Muscle layer of duodenum (tissue), 2 donors: ENCODE data around the gene PLEKHA7.

Experiments used
- H3K27ac ChIP-seq: one replicate; pipeline ENCODE4 v1.7.0; 2013; ENCODE audit warnings: mild to moderate bottlenecking, low read length
- H3K27me3 ChIP-seq: one replicate; pipeline ENCODE4 v1.7.0; 2013; ENCODE audit warnings: low read depth, mild to moderate bottlenecking, control low read depth, low read length
- H3K36me3 ChIP-seq, 2 donors: one replicate each; pipeline ENCODE4 v1.7.0; 2013; ENCODE audit warnings: low read length in 2 of 2, control low read depth in 1 of 2, mild to moderate bottlenecking in 1 of 2; ENCODE audit not compliant: insufficient read depth in 2 of 2, control insufficient read depth in 1 of 2
- H3K4me1 ChIP-seq, 2 donors: one replicate each; pipeline ENCODE4 v1.7.0; 2013; ENCODE audit warnings: low read length in 2 of 2, mild to moderate bottlenecking in 2 of 2, control low read depth in 1 of 2, moderate library complexity in 1 of 2; ENCODE audit not compliant: insufficient read depth in 2 of 2, control insufficient read depth in 1 of 2
- H3K4me3 ChIP-seq, 2 donors: one replicate each; pipeline ENCODE4 v1.7.0; 2013; ENCODE audit warnings: low read length in 2 of 2, low read depth in 1 of 2, mild to moderate bottlenecking in 1 of 2
- H3K9me3 ChIP-seq, 2 donors: one replicate each; pipeline ENCODE4 v1.7.0; 2013; ENCODE audit warnings: low read length in 2 of 2, control low read depth in 1 of 2, mild to moderate bottlenecking in 1 of 2; ENCODE audit not compliant: control insufficient read depth in 1 of 2
- donor health status: healthy.

The PLEKHA7 gene

GRCh38 chr11:16853859-16854258 lies 160.4 kb downstream of the PLEKHA7 start:
- Histone ChIP-seq H3K27me3 (no peaks in the 10 kb centered on the region), H3K4me1 (no peaks in the 10 kb centered on the region), H3K27ac (no peak overlapping the region), H3K4me3 (no peak overlapping the region), H3K36me3 (peaks cover 12% of the 10 kb centered on the region in 2 donors), H3K9me3 (no peaks in the 10 kb centered on the region)

- H3K27ac ChIP-seq = no peak overlapping the region
- no peaks in the 10 kb centered on the region for H3K9me3 ChIP-seq
- no peaks in the 10 kb centered on the region for H3K27me3 ChIP-seq
- H3K4me1 ChIP-seq = no peaks in the 10 kb centered on the region
- H3K36me3 ChIP-seq = peaks cover 12% of the 10 kb centered on the region in 2 donors
- H3K4me3 ChIP-seq = no peak overlapping the region
Measured at GRCh38 chr11:16853266-16853665, 160.9 kb downstream of the PLEKHA7 start.

GRCh38 chr11:16846305-16846704 lies 167.9 kb downstream of the PLEKHA7 start:
- H3K36me3 ChIP-seq = peaks cover 11 to 21% of the 10 kb centered on the region in 2 donors
- no peak overlapping the region for H3K4me3 ChIP-seq
- H3K9me3 ChIP-seq = no peaks in the 10 kb centered on the region
- H3K27me3 ChIP-seq = no peaks in the 10 kb centered on the region
- no peaks in the 10 kb centered on the region for H3K4me1 ChIP-seq
- H3K27ac ChIP-seq = no peak overlapping the region

- no peaks in the 10 kb centered on the region for H3K9me3 ChIP-seq
- H3K27ac ChIP-seq = no peak overlapping the region
- H3K4me3 ChIP-seq = no peak overlapping the region
- peaks cover 13% of the 10 kb centered on the region in 2 donors for H3K36me3 ChIP-seq
- H3K27me3 ChIP-seq = no peaks in the 10 kb centered on the region
- H3K4me1 ChIP-seq = no peaks in the 10 kb centered on the region
Measured at GRCh38 chr11:16844268-16844771, 169.9 kb downstream of the PLEKHA7 start.

GRCh38 chr11:16843294-16843693 lies 170.9 kb downstream of the PLEKHA7 start:
- H3K4me1 ChIP-seq = no peaks in the 10 kb centered on the region
- H3K36me3 ChIP-seq = peaks cover 13% of the 10 kb centered on the region in 2 donors
- H3K27ac ChIP-seq = no peak overlapping the region
- no peaks in the 10 kb centered on the region for H3K9me3 ChIP-seq
- no peaks in the 10 kb centered on the region for H3K27me3 ChIP-seq
- no peak overlapping the region for H3K4me3 ChIP-seq

- H3K27me3 ChIP-seq = no peaks in the 10 kb centered on the region
- H3K4me3 ChIP-seq = no peak overlapping the region
- H3K36me3 ChIP-seq = peaks cover 13% of the 10 kb centered on the region in 2 donors
- H3K4me1 ChIP-seq = no peaks in the 10 kb centered on the region
- H3K9me3 ChIP-seq = no peaks in the 10 kb centered on the region
- H3K27ac ChIP-seq = no peak overlapping the region
Measured at GRCh38 chr11:16841984-16842383, 172.2 kb downstream of the PLEKHA7 start.

- Histone ChIP-seq H3K27me3 (no peaks in the 10 kb centered on the region), H3K27ac (no peak overlapping the region), H3K36me3 (peaks cover 13% of the 10 kb centered on the region in 2 donors), H3K4me1 (no peaks in the 10 kb centered on the region), H3K4me3 (no peak overlapping the region), H3K9me3 (no peaks in the 10 kb centered on the region)
Measured at GRCh38 chr11:16841481-16841880, 172.7 kb downstream of the PLEKHA7 start.

GRCh38 chr11:16840951-16841350 lies 173.3 kb downstream of the PLEKHA7 start:
- Histone ChIP-seq H3K4me3 (no peak overlapping the region), H3K27ac (no peak overlapping the region), H3K27me3 (no peaks in the 10 kb centered on the region), H3K36me3 (peaks cover 13% of the 10 kb centered on the region in 2 donors), H3K9me3 (no peaks in the 10 kb centered on the region), H3K4me1 (no peaks in the 10 kb centered on the region)

- H3K4me3 ChIP-seq = no peak overlapping the region
- H3K4me1 ChIP-seq = no peaks in the 10 kb centered on the region
- no peaks in the 10 kb centered on the region for H3K27me3 ChIP-seq
- no peaks in the 10 kb centered on the region for H3K9me3 ChIP-seq
- H3K27ac ChIP-seq = no peak overlapping the region
- H3K36me3 ChIP-seq = peaks cover 11 to 13% of the 10 kb centered on the region in 2 donors
Measured at GRCh38 chr11:16839821-16840220, 174.4 kb downstream of the PLEKHA7 start.

GRCh38 chr11:16834384-16834783 lies 179.8 kb downstream of the PLEKHA7 start:
- no peak overlapping the region for H3K27ac ChIP-seq
- H3K27me3 ChIP-seq = no peaks in the 10 kb centered on the region
- H3K36me3 ChIP-seq = no peaks in the 10 kb centered on the region
- no peaks in the 10 kb centered on the region for H3K4me1 ChIP-seq
- H3K9me3 ChIP-seq = no peaks in the 10 kb centered on the region
- H3K4me3 ChIP-seq = no peak overlapping the region

- H3K9me3 ChIP-seq = no peaks in the 10 kb centered on the region
- H3K4me3 ChIP-seq = no peak overlapping the region
- H3K27me3 ChIP-seq = no peaks in the 10 kb centered on the region
- no peaks in the 10 kb centered on the region for H3K36me3 ChIP-seq
- H3K4me1 ChIP-seq = no peaks in the 10 kb centered on the region
- no peak overlapping the region for H3K27ac ChIP-seq
Measured at GRCh38 chr11:16833026-16833425, 181.2 kb downstream of the PLEKHA7 start.

- H3K27ac ChIP-seq = no peak overlapping the region
- H3K9me3 ChIP-seq = no peaks in the 10 kb centered on the region
- no peaks in the 10 kb centered on the region for H3K4me1 ChIP-seq
- no peaks in the 10 kb centered on the region for H3K27me3 ChIP-seq
- H3K36me3 ChIP-seq = no peaks in the 10 kb centered on the region
- no peak overlapping the region for H3K4me3 ChIP-seq
Measured at GRCh38 chr11:16832193-16832539, 182.0 kb downstream of the PLEKHA7 start.
